Medulla oblongata (tissue), 1 donor: ENCODE measurements around the gene MORC2.

Source experiments
- DNase-seq: peaks from one replicate; pipeline ENCODE4 v3.0.0-alpha.2; 2015; ENCODE audit errors: extremely low spot score

Gene MORC2

DNA sequence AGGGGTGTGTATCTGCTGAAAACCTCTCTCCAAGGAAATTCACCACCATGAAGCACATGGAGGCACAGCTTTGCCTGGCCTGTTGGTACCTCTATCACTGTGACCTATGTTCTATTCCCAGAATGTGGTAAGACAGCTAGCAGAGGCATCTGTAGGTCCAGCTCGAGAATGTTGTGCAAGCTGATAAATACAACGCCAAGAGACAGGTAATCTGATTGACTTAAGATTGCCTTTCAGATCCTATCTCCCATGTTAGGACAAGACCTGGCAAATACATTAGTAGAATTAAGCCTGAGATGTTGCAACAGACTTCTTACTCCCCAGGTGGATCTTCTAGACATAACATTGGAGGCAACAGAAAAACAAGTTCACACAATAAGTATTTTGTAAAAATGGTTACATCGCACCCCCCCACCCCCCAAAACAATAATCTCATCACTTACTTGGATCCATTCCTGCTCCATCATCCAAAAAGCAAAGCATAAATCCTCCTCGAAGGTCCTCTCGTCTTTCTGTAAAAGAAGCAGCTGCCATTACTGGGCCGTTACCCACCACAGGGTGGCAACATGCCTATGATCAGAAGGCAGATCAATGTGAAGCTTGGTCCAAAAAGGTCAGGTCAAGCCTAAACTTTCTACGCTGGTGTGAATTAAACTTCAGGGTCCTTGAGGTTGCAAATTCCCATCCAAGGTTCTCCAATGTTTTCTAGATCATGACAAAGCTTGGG is 18.5 kb downstream of the MORC2 start:
- no peak for DNase-seq

GRCh38 chr22:30948930-30949342 is 19.6 kb downstream of the MORC2 start:
- no peak for DNase-seq

DNA sequence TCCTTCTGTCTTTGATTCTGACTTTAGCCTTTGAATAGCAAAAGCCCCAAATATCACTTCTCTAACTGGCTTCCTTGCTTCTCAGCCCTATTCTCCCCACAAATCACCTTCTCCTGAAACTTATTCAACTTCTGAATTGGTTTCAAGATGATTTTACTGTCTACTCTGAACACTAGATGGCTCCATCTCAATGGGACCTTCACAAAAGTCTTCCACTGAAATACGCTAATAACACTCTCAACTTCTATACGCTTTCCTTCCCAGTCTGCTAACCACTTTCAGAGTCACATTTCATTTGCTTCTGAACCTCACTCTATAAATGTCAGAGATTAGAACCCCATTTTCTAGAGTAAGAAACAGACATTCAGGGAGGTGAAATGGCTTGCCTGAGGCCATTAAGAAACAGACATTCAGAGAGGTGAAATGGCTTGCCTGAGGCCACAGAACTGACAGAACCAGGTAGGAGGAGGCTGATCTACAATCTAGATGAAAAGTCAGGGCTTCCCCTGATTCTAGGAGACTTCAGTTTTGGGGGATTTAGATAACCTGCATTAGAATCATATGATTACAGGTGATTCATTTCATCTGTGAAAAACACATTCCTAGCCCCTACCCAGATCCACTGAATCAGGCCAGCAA is 20.6 kb downstream of the MORC2 start:
- peak; percentile 85 for DNase-seq

- peak; percentile 92 for DNase-seq
Measured at GRCh38 chr22:30947173-30947815, 21.3 kb downstream of the MORC2 start.

DNA sequence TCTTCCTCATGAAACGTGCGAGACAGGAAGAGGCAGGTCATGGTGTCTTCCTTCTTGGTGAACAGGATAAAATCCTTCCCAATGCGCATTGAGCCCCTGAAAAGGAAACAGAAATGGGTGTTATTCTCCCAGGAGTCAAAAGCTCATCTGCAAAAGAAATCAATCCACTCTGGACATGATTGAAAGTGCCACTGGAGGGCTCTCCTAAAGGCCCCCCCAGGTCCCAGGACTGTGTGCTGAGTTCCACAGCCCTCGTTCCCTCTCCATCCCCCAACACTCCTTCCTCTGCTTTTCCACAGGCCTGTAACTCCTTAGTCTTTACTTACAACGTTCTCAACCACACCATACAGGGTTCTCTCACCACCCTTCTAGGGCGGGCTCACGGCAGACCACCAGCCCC is 22.2 kb downstream of the MORC2 start:
- no peak for DNase-seq

- no peak for DNase-seq
Measured at GRCh38 chr22:30945653-30946052, 22.9 kb downstream of the MORC2 start.

- no peak for DNase-seq
Measured at GRCh38 chr22:30944986-30945385, 23.6 kb downstream of the MORC2 start.

GRCh38 chr22:30943368-30943767 is 25.2 kb downstream of the MORC2 start:
- no peak for DNase-seq

DNA sequence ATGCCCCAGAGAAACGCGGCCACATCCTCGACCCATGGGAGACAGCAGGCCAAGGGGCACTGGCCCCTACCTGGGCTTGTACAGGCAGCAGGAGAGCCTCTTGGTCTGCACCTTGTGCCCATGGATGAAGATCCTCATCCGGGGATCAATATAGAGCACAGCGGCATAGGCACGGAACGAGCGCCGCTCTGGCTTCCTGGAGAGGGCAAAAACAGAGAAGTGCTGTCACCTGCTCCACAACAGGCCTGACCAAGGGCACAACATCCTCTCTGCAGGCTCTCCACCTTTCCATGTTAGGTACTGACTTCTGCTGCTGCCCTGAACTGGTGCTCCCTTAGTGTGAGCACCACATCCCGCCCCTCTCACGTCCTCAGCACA is 27.2 kb downstream of the MORC2 start:
- no peak for DNase-seq

GRCh38 chr22:30940685-30941362 is 27.8 kb downstream of the MORC2 start:
- no peak for DNase-seq

GRCh38 chr22:30934053-30934452 is 34.5 kb downstream of the MORC2 start:
- no peak for DNase-seq

DNA sequence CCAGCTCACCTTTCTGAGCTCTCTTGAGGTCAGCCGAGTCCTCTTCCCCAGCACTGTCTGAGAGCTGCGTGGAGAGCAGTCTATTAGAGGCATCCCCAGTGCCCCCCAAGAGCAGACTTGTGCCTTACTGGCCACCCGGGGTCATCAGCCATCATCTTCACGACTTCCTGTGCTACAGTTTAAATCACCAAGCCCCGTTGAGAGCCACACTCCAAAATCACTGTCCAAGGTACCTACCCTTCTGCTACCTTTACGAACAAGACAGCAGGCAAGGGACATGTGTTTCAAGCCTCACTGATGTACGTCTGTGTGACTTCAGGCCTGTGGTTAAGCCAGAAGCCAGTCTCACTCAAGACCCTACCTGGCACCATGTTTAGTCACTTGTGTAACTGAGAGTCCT is 35.1 kb downstream of the MORC2 start:
- no peak for DNase-seq

GRCh38 chr22:30932661-30933060 is 35.9 kb downstream of the MORC2 start:
- DNase-seq, result no peak

GRCh38 chr22:30931541-30932300 is 36.9 kb downstream of the MORC2 start:
- no peak for DNase-seq

GRCh38 chr22:30930228-30930627 is 38.3 kb downstream of the MORC2 start:
- DNase-seq, result no peak

GRCh38 chr22:30928401-30928800 is 40.2 kb downstream of the MORC2 start:
- no peak for DNase-seq

DNA sequence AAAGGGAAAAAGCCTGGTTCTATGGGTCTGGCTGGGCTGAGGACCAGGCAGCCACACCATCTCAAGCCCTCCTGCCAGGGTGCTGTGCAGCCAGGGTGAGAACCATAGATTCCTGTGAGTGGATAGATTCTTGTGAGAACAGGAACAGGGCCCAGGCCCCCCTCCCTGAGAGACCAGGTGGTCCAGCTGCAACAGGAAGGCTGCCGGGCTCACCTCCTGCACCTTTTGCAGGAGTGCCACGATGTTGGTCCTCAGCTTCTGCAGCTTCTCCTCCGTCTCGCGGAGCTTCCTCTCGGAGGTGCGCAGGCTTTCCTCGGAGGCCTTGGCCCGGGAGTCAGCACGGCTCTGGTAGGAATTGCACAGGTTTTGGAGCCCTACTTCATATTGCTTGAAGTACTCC is 40.8 kb downstream of the MORC2 start:
- no peak for DNase-seq

GRCh38 chr22:30926706-30927105 is 41.9 kb downstream of the MORC2 start:
- no peak for DNase-seq

GRCh38 chr22:30925667-30926066 is 42.9 kb downstream of the MORC2 start:
- no peak for DNase-seq

DNA sequence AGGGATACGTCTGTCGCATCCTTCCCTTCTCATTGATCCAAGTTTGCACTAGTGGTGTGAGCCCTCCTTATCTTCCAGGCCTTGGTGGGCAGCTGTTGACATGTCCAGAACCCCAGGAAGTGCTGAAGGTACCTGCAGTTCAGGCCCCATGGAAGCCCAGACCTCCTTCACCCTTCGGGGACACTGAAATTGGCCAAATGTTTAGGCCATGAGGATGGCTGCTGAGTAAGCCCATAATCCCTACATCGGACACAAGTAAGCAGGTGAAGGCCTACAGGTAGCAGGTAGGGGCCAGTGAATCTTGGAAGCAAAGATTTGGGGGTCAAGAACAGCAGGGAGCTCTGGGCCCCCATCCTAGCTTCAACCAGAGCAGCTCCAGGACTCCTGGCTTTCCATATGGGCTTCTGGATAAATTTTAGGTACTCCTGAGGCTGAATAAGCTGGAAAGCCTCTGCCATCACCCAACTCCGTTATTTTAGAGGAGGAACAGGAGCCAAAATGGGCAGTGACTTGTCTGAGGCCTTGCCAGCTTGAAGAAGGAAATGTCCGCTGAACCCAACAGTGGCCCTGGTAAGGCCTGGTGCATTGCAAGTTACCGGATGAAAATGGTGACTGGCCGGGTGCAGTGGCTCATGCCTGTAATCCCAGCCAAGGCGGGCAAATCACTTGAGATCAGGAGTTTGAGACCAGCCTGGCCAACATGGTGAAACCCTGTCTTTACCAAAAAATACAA is 45.2 kb downstream of the MORC2 start:
- no peak for DNase-seq

DNA sequence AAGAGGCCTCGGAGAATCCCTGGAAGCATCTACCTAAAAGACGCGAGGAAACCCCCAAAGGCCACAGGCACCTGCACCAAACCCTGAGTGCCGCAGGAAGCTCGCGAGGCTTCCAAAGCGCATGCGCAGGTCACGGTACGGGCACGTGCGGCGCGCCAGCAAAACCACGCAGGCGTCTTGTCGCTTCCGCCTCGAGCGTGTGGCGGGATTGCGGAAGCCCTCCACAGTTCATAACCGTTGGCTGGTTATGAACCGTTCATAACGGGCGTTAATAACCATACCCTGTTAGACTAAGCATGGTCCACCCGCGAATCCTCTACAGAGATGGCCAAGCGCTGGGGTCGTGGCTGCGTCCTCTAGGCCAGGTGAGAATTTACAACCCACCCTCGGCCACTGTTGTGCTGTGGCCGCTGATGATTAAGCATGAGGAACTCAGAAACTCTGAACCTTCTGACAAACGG is 46.4 kb downstream of the MORC2 start:
- peak; percentile 45 for DNase-seq
